ACHN (cell line): ENCODE measurements around the gene CSE1L.
"Not testable (repeated sequence)": the region's sequence is repeated elsewhere in the genome, so short reads cannot be mapped to it uniquely, and the experiment has no call there.

Experiments
- DNase-seq: peaks from one replicate; pipeline ENCODE4 v3.0.0-alpha.2; 2015
- in situ Hi-C: cut with HindIII; loops from 2 replicates; pipeline ENCODE4 v1.10.0; 2017; ENCODE audit warnings: low sequenced_read_pairs, low pct_ligation_motif_present, low pct_unique_long_range_greater_than_20kb

Gene CSE1L

DNA sequence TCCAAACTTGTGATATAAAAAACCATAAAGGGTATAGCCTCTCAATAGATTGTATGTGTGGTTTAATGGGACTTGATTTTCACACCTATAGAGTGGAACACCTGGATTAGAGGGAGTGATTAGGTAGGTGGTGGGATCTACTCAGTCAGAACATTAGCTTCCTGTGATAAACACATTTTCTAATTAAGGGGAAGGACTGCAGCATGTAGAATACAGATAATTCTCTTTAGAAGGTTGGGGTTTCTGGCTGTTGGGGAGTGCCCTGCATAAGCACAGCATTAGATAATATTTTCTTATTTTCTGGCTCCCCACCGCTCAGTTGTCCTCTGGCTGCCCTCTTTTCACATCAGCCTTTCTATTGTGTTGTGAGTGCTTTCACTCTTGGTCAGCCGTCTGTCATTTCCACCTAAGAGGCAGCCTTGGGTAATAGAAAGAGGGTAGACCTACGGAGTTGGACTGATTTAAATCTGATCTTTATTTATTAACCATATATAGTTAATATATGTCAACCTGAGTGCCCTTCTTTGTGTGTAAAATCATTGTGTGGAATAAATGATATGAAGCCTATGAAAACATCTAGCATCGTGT is 8.0 kb downstream of the CSE1L start:
- DNase-seq: no peak
- in situ Hi-C loops: no loop called here

DNA sequence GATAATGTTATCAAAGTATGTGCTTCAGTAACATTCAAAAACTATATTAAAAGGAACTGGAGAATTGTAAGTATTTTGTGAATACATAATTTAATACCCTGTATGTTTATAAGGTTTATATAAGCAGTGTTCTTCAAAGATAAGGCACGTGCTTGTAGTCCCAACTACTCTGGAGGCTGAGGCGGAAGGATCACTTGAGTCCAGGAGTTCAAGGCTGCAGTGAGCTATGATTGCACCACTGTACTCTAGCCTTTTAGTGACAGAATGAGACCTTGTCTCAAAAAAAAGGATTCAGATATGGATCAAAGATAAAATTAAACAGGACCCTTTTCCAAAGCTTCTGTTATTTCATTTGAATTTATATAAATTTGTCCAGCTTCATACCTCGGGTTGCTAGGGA is 17.2 kb downstream of the CSE1L start:
- DNase-seq: no peak
- in situ Hi-C loops: no loop called here

GRCh38 chr20:49074521-49074920 is 28.4 kb downstream of the CSE1L start:
- no peak for DNase-seq
- in situ Hi-C loops: no loop called here

DNA sequence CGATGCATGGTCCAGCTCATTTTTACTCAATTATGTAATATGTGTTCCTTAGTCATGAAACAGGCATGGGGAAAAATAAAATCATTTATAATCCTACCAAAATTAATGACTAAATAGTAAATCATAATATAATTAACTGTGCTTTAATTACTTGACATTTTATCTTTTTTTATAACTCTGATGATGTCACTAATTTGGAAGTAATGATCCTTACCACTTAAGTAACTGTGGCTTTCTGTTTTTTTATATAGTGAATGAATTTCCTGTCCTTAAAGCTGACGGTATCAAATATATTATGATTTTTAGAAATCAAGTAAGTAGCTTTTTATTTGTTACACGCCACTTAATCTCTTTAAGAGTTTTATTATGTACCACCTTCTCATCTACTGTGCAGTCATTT is 32.2 kb downstream of the CSE1L start:
- DNase-seq: no peak
- in situ Hi-C loops: no loop called here

DNA sequence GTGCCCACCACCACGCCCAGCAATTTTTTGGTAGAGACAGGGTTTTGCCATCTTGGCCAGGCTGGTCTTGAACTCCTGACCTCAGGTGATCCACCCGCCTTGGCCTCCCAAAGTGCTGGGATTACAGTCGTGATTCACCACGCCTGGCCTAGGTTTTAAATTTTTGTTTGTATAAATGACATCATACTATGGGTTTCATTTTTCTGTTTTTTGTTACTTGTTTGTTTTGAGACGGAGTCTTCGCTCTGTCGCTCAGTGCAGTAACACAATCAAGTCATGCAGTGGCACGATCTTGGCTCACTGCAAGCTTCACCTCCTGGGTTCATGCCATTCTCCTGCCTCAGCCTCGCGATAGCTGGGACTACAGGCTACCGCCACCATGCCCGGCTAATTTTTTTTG is 36.2 kb downstream of the CSE1L start:
- DNase-seq, in situ Hi-C loops: not testable (repeated sequence)

GRCh38 chr20:49091104-49091503 is 45.0 kb downstream of the CSE1L start:
- in situ Hi-C loops: no loop called here
- no peak for DNase-seq

DNA sequence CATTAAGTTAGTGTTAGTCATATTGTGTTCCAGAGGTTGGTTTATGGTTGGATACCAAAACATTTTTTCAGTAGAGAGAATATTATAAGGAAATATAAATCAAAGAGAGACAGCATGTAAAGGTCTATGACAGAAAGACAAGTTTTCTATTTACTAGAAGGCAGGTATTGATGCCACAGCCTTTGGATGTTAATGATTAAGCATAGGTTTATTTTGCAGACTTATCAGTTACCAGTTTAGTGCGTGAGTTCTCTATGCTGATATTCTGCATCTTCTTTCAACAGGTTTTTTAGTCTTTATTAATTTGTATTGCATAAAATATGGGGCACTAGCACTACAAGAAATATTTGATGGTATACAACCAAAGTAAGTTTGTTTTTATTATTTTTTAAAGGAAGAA is 45.6 kb downstream of the CSE1L start:
- no peak for DNase-seq
- in situ Hi-C loops: no loop called here

- in situ Hi-C loops: no loop called here
- no peak for DNase-seq
Observed at GRCh38 chr20:49096203-49096730, 50.2 kb downstream of the CSE1L start.

DNA sequence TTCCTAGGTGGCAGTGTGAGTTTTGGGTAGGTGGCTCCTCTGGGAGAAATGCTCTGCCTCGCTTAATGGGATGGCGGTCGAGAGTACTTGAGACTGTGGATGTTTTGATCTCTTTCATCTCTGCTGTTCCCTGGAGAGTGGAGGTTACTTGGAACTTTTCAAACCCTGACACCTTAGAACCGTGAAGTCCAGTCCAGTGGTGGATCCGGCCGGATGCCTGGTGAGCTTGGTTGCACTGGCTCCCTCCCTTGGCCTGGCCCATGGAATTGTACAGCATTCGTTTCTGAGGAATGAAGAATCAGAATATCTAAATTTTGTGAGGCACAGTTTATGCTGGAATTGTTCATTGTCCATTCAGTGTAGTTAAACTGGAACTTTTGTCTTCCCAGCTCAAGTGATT is 51.0 kb downstream of the CSE1L start:
- DNase-seq: no peak
- in situ Hi-C loops: no loop called here

GRCh38 chr20:49098136-49098535 is 52.0 kb downstream of the CSE1L start:
- in situ Hi-C loops: no loop called here
- no peak for DNase-seq

DNA sequence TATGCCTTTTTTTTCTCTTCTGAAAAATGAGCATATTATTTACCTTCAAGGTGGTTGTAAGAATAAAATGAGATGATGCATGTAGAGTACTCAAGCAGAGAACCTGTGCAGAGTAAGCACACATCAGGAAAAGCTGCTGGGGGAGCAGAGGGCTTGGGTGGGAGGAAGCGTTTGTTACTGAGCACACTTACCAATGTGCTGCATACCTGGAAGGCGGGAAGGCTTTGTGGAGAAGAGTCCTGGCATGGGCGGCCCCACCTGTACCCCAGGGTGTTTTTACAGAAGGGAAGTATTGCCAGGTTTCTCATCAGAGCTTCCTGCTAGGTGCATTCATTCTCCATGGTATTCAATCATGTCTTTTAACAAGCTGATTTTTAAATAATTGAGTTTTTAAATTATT is 52.9 kb downstream of the CSE1L start:
- DNase-seq: no peak
- in situ Hi-C loops: no loop called here

DNA sequence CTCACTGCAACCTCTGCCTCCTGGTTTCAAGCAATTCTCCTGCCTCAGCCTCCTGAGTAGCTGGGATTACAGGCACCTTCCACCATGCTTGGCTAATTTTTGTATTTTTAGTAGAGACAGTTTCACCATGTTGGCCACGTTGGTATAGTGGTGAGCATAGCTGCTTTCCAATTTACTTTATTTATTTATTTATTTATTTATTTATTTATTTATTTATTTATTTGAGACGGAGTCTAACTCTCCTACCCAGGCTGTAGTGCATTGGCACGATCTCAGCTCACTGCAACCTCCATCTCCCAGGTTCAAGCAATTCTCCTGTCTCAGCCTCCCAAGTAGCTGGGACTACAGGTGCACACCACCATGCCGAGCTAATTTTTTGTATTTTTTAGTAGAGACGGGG is 54.2 kb downstream of the CSE1L start:
- in situ Hi-C loops, DNase-seq: not testable (repeated sequence)

- in situ Hi-C loops: no loop called here
- no peak for DNase-seq
Observed at GRCh38 chr20:49100972-49101371, 54.9 kb downstream of the CSE1L start.

- no peak for DNase-seq
- in situ Hi-C loops: no loop called here
Observed at GRCh38 chr20:49103019-49103418, 56.9 kb downstream of the CSE1L start.

DNA sequence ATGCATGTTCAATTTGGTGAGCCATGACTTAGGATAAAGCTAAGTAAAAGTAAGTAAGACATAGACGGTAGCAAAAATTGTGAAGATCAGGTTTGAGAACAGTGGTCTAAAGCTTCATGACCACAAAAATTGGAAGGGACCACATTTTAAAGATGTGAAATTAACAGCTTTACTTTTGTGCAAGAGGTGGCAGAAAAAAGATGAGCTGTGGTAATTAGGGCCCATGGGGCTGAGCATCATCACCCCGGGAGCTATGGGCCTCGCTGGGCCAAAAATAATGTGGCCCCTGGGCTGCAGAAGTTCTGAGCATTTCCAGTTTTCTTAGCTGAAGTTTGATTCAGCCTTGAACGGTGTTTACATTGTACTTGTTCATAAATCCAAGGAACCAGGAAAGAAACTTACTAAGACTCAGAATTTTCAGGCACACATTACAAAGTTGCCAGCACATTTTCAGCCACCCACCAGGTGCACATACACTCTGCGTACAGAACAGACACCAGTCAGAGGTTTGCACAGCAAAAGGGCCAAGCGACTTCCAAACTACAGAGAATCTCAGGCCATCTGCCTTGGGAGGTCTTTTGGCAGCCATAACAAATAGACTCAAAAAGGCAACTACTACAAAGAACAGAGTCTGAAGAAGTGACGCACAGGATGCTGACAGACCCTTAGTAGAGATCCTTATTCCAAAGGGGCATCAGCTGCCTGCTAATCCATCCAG is 57.7 kb downstream of the CSE1L start:
- in situ Hi-C loops: no loop called here
- no peak for DNase-seq

DNA sequence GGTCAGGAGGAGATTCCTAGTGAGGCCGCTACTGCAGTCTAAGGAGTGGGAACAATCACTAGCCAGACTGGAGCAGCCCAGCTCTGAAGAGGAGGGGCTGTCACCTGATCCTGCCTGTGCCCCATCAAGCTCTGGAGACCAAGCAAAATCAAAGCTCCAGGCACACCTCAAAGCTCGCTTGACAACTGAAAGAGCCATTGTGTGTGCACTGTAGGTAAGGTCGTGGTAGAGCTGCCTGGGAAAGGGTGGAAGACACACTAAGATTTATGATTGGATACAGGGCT is 58.2 kb downstream of the CSE1L start:
- in situ Hi-C loops: no loop called here
- DNase-seq: no peak

DNA sequence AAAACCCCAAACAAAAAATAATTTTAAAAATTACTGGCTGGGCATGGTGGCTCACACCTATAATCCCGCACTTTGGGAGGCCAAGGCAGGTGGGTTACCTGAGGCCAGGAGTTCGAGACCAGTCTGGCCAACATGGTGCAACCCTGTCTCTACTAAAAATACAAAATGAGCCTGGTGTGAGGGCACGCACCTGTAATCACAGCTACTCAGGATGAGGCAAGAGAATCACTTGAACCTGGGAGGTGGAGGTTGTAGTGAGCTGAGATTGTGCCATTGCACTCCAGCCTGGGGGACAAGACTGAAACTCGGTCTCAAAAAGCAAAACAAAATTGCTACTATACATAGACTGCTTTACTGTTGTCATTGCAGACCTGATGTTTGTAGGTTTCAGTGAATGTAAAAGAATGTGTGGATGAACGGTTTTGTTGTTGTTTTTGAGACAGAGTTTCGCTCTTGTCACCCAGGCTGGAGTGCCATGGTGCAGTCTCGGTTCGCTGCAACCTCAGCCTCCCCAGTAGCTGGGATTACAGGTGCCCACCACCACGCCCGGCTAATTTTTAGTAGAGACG is 59.0 kb downstream of the CSE1L start:
- DNase-seq, in situ Hi-C loops: not testable (repeated sequence)

- in situ Hi-C loops: no loop called here
- DNase-seq: no peak
Observed at GRCh38 chr20:49106328-49106727, 60.2 kb downstream of the CSE1L start.

DNA sequence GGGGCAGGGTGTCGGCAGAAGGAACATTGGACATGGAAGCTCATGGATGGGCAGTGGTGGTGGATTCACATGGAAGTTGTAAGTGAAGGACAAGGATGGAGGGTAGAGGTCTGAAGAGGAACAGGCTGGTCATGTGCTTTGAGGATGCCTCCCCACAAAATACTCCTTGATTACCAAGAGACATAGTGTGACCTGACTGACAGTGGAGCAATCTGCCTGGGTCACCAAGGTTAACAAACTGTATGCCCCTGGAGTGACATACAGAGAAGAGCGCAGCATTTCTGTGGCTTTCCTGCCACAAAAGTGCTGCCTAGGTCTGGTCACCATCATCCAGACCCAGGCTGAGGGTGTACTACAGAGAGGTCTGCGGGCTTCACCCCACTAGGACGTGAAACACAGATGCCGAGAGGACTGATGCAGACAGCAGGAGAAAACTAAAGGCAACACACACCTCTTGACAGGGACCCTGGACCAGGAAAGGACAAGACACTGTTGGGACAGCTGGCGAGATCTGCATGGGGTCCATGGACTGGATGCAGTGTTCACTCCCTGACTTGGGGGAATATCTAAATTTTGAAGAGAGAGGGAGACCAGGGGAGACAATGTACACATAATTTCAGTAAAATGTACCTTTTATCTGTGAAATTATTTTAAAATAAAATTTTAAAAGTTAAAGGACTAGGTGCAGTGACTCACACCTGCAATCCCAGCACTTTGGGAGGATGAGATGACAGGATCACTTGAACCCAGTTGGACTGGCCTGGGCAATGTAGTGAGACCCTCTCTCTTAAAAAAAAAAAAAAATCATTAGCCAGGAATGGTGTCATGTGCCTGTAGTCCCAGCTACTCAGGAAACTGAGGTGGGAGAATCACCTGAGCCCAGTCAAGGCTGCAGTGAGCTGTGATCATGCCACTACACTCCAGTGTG is 64.9 kb downstream of the CSE1L start:
- in situ Hi-C loops: no loop called here

More for the DNA sequence above, 64.9 kb downstream of the CSE1L start:
- DNase-seq: no peak
